ENCODE measurements around the gene FBXW7.

The FBXW7 gene

GRCh38 chr4:152508818-152509217 lies 27.1 kb downstream of the FBXW7 start:
- DNase-seq, result no peak

GRCh38 chr4:152508386-152508785 lies 27.5 kb downstream of the FBXW7 start:
- DNase-seq, result no peak

GRCh38 chr4:152503653-152504290 lies 32.1 kb downstream of the FBXW7 start:
- DNase-seq, result no peak

- no peak for DNase-seq
These were observed 33.9 kb downstream of the FBXW7 start for GRCh38 chr4:152501846-152502536.

GRCh38 chr4:152500800-152501434 lies 35.0 kb downstream of the FBXW7 start:
- DNase-seq, result no peak

- DNase-seq, result no peak
These were observed 35.6 kb downstream of the FBXW7 start for GRCh38 chr4:152500275-152500674.

GRCh38 chr4:152499344-152499743 lies 36.5 kb downstream of the FBXW7 start:
- no peak for DNase-seq

GRCh38 chr4:152494020-152494419 lies 41.9 kb downstream of the FBXW7 start:
- DNase-seq, result no peak

- DNase-seq, result no peak
These were observed 47.6 kb downstream of the FBXW7 start for GRCh38 chr4:152488246-152488645.

- DNase-seq, result no peak
These were observed 49.2 kb downstream of the FBXW7 start for GRCh38 chr4:152486429-152487389.

GRCh38 chr4:152485726-152486276 lies 50.1 kb downstream of the FBXW7 start:
- no peak for DNase-seq

- no peak for DNase-seq
These were observed 53.7 kb downstream of the FBXW7 start for GRCh38 chr4:152482211-152482610.

- DNase-seq, result no peak
These were observed 55.0 kb downstream of the FBXW7 start for GRCh38 chr4:152480901-152481300.

GRCh38 chr4:152480326-152480725 lies 55.6 kb downstream of the FBXW7 start:
- DNase-seq, result no peak

- no peak for DNase-seq
These were observed 56.4 kb downstream of the FBXW7 start for GRCh38 chr4:152479428-152480026.

GRCh38 chr4:152478461-152479237 lies 57.2 kb downstream of the FBXW7 start:
- DNase-seq, result no peak

GRCh38 chr4:152476796-152477195 lies 59.1 kb downstream of the FBXW7 start:
- no peak for DNase-seq

- DNase-seq, result no peak
These were observed 64.6 kb downstream of the FBXW7 start for GRCh38 chr4:152471251-152471792.

- no peak for DNase-seq
These were observed 67.5 kb downstream of the FBXW7 start for GRCh38 chr4:152468408-152468807.

GRCh38 chr4:152467101-152467500 lies 68.8 kb downstream of the FBXW7 start:
- no peak for DNase-seq

All from NCI-H524 treated with DMSO at 0.1 percent for 48 hours (cell line).